ENCODE results near the gene GSE1.
A peak's percentile ranks its signal among the peaks of the same experiment; 100 is the strongest.

Gene GSE1

DNA sequence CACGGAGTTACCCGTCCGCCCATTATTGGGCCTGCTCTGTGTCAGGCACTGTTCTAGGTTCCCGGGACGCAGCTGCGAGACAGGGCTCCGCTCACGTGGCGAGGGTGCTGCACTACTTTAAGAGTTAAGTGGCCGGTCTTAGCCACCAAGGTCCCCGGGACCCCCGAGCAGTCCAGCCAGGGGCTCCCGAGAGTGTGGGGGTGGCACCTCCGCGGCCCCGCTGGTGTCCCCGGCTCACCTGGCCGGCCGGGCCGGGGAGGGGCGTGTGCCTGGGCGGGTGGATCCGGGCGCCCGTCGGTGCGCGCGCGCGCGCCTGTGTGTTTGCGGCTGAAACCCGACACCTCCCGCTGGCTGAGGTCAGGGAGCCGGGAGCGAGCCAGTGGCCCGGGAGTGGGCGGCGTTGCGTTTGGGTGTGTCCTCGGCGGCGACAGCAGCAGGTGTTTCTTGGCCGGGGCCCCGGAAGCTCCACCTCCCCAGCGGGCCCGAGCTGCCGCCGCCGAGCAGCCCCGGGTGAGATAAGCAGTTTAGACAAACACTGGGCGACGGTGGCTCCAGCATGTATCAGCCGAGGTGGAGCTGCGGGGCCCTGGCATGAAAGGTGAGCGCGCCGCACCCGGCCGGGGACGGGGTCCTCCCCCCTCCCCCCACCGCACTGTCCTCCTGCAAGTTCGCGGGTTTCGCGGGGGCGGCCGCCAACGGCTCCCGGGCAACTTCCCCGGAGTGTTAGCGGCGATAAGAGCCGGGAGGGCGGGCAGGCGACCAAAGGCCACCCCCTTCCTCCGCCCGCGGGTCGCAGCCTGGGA lies at the start of gene GSE1:
GSE1 (plus strand) TSS at position 522 of the 803 bp plus-strand sequence; CDS start at position 592, 70 bp downstream.
- peak in 2 of 4 experiments; percentile 11 to 42 for DNase-seq

DNA sequence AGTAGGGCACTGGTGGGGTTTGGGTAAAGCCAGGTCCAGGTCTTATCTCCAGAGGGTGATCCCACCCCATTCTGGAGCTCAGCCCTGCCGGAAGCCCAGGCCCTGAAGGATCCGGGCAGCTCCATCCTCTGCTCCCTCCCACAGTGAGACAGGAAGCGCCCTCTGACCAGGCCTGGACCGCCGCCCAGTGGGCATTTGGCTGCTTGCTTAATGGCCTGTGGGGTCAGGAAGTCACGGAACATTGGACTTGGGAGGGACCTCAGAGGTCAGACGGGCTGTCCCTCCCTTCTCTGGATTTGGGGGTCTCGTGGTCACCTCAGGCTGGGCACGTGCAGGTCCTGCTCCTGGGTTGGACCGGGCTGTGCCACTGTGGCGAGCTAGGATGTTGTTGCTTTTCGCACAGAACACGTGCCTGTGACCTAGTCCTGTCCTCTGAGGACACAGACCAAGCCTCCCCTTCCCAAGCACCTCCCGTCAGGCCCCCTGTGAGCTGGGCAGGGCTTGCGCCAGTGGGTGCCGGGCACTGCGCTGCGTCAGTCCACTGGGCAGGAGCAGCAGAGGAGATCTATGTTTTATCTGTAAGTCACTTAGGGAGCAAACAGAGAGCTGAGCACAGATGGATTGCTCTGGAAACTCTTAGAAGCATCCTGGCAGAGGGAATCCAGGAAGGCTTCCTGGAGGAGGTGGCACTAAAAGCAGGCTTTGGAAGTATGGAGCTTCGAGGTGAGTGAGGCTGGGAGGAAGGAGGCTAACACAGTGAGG lies 49.4 kb upstream of the GSE1 start:
- no peak for DNase-seq

DNA sequence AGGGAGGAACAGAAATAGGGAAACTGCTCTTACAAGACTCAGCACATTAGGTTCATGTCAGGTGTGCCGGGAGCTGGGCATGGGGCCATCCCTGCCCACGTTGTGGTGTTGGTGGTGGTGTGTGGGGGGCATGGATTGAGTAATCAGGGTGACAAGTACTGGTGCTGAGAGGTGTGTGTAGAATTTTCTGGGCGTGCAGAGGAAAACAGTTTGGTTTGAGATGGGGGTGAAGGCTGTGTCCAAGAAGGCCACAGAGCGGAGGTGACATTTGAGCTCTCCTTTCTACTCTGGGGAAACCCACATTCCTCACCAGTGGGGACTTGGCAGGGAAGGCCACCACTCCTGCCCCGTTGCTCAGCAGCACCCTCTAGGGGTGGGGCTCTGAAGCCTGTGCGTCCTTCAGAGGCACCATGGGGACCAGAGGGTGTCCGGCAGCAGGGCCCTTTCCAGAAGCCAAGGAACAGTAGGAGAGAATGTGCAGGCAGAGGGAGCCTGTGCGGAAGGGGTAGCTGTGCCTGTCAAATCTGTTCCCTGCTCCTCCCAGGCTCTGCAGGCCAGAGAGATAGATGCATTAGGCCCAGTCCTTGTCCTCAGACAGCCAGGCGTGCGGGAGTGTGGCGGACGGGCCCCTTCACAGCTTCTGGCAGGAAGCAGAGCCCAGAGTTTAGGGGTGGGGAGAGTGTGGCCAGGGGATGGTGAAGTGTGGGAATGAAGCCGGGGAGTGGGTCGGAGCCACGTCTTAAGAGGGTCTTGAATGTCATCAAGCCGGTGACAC lies 48.7 kb upstream of the GSE1 start:
- DNase-seq: no peak

DNA sequence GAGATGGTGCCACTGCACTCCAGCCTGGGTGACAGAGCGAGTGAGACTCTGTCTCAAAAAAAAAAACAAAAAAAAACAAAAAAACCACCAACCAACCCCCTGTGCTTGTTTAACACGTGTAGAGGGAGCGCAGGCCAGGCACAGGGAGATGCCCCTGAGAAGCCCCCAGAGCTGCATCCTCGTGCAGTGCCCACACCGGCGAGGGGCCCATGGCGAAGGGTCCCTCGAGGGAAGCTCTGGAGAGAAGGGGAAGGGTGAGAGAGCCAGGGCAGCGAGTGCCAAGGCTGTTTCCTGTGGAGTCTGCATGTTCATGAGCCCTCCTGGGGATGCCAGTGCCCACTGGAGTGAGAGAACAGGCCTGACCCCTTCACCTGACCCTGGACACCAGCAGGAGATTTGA lies 47.8 kb upstream of the GSE1 start:
- no peak for DNase-seq

DNA sequence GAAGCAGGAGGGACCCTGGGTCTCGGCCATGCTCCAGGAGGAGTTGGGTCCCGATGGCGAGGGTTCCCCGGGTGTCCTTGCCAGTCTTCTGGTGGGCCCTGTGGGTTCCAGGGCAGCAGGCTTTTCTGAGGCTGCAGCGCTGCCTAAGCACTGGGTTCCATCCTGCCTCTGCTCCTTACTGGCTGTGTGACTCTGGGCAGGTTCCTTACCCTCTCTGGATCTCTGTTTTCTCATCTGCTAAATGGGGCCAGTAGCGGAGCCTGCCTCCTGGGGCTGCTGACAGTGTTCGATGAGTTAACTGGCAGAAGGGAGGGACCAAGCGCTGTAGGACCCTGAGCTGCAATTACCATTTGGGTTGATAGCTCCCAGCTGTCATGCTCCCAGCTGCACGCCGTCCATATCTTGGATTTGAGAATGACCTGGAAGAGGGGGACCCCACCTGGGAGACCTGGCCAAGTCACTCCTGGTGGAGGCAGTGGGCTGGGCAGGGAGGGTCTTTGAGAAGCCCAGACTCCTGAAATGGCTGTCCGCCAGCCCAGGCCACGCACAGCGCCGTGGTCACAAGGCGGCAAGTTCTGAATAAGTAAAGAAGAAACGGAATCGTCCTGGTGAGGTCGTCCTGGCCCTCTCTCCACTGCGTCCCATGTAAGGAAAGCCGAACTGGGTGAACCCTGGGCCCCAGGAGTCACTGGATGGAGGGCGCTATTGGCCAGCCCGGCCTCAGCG lies 47.2 kb upstream of the GSE1 start:
- no peak for DNase-seq

DNA sequence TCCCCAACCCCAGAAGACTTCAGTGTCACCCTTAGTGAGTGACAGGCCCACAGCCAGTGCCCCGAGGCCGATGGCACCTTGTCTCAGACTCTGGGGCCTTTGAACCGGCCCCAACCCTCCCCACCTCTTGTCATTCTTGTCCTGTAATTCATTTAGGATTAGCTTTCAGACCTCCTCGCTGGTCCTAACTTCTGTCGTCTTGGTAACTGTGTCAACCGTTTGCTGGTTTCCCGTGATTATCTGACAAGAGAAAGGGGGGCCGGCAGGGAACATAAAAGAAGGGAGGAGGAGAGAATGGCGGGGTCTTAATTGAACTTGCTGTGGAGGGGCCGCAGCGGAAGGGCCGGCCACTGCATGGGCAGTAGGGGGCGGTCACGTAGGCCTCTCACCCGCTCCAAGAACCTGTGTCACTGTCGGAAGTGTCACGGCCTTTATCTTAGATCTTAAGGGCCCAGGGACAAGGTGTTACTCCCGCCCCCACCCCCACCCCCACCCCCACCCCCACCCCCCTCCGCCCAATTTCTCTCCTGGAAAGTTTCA lies 46.5 kb upstream of the GSE1 start:
- DNase-seq: no peak

DNA sequence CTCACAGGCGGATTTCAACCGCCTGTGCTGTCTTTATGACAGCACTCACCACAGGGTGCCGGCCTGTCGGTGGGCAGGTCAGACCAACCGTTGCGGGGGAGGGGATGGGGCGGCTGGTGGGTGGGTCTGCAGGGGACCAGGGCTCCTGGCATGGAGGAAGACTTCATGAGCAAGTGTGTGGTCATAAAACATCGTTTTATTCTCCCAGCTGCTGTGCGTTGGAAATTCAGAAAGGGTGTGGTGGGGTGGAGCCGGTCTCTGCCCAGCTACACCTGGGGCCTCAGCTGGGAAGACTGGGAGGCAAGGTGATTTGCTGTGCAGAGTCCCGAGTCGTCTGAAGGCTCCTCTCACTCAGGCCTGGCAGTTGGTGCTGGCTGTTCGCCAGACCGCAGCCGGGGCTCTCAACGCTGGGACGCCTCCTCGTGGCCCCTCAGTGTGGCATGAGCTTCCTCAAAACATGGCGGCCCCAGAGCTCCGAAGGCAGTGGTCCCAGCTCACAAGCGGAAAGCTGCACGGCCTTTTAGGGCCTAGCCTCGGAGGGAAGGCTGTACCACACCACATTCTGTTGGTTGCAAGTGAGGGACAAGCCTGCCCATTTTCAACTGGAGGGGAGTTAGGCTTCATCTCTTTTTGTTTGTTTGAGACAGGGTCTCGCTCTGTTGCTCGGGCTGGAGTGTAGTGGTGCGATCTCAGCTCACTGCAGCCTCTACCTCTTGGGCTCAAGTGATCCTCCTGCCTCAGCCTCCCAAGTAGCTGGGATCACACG lies 45.8 kb upstream of the GSE1 start:
- no peak for DNase-seq

DNA sequence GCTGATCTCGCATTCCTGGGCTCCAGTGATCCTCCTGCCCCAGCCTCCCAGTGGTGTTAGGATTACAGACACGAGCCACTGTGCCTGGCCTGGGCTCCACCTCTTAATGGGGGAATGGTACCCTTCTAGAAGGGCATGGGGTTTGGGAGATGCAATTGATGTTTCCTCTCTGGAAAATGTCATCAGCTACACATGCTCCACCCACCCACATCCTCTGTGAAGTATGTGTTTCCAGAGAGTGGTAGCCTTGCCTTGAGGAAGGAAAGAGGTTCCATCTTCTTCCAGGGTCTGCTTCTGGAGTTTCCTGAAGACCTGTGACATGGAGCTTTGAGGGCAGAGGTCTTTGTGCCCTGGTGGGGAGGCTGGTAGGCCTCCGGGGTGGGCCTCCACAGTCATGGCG lies 45.2 kb upstream of the GSE1 start:
- DNase-seq: no peak

DNA sequence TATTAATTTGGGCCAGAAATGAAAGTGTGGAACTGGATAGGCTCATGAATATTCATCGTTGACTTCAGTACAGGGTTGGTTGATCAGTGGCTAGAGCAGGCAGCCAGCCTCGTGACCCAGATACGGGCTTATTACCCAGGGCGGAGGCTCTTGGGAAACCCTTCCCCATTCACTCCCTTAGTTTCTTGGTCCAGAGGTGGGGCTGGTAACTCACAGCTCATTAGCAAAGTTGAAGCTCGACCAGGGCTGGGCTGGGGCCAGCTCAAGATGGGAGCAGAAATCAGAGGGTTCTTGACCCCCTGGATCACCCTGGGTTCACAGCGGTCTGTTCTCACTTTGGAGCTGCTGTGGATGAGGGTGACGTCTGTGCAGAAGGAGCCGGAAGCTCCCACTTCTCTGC lies 44.6 kb upstream of the GSE1 start:
- no peak for DNase-seq

DNA sequence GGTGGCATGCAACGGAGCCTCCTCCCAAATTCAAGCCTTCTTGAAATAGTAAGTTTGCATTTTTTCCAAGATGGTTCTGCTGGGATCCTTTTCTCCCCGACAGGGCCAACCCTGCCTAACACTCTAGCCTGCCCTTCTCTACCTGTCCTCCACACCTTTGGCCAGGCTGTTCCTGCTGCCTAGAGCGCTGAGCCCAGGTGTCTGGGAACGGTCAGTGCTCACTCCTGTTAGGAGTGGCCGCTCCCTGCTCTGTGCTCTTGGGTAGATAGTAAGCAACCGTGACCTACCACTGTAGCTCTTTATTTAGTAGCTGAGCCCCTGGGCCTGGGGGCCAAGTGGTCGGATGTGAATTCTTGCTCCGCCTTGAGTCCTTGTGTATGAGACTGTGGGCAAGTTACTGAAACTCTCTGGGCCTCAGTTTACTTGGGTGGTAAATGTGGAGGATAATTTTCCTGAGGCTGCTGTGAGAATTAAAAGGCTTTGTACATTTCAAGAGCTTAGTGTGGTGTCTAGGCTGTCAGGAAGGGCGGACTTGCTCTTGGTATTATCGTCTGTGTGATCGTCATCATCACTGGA lies 44.0 kb upstream of the GSE1 start:
- DNase-seq: no peak

DNA sequence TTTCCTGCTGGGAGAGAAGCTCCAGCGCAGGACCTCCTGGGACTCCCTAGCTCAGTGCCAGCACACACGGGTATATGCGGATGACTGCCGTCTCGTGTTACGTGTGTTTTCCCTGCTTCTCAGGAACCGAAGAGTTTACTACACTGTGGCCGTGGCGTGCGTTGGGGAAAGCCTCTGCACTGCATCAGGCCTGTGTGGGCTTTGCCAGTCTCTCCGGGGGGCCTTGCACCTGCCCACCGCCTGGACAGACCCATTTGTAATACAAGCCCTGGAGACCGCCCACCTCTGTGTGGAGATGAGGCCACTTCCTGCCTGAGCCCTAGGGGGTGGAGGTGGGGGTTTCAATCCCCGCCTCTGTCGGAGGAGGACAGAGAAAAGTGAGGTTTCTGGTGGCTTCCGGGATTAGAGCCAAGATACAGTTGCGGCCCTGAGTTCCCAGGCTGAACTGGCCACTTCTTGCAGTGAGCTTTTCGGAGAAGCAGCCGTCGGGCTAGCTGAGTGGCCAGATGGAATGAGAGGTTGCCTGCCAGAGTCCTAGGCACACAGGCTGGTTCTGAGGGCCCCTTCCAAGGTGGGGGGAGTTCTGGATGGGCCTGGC lies 43.4 kb upstream of the GSE1 start:
- DNase-seq: no peak

DNA sequence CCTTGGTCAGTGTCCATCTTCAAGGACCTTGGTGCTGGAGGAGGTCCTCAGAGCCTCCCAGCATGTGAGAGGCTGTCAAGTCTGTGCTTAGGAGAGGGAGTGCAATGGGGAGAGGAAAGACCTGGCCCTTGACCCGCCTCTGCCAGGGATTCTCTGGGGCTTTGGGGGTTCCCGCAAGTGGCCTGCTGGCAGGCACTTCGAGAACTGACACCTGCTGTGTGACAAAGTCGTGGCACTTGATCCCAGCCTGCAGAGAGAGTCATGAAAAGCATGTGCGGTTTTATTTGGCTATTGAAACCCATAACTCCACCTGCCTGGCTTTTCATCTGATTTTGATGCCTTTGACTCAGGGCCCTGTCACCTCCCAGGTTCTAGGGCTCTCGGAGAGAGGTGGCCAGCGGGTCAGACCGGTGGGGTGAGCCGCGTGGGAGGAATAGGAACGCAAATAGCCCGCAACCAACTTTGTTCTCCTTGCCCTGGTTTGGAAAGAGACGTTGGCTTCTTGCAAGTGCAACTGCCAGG lies 42.8 kb upstream of the GSE1 start:
- no peak for DNase-seq

DNA sequence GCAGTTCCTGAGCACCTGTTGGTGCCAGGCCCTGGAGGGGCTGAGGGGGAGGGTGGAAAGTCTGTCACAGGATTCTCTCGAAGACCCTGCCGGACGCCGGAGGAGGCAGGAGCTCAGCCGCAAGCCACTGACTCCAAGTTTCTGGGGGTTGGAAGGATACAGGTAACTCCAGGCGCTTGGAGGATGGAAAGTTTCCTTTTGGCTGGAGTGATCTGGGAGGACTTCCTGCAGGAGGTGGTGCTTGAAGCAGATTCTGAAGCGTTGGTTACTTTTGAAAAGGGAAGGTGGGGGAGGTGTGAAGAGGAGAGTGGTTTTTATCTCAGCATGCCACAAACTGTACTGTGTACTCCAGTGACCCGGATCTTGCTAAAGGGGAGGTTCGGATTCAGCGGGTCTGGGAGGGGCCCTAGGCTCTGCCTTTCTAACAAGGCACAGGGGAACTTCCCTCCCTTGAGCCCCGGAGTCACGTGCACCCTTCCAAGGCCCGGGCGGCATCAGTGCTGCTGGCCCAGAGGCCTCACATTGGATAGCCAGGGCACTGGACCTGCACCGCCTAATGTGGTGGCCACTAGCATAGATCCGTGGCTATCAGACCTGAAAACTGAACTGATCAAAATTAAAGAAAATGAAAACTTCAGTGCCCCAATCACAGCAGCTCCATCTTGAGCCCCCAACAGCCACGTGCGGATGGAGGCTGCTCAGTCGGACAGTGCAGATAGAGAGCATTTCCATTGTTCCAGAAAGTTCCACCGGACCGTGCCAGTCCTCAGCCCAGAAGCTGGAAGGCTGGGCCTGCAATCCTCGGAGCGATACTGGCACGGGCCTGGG lies 42.2 kb upstream of the GSE1 start:
- DNase-seq: no peak

DNA sequence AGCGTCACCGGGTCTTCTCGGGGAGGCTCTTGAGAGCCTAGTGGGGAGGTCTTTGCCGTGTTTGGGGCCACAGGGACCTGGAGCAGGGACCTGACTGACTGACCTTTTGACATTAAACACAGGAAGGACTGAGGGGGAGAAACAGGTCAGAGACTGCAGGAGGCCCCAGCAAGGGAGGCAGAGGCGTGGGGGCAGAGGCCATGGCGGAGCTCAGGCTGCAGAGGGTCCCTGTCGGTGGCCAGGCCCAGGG lies 41.6 kb upstream of the GSE1 start:
- DNase-seq: no peak

DNA sequence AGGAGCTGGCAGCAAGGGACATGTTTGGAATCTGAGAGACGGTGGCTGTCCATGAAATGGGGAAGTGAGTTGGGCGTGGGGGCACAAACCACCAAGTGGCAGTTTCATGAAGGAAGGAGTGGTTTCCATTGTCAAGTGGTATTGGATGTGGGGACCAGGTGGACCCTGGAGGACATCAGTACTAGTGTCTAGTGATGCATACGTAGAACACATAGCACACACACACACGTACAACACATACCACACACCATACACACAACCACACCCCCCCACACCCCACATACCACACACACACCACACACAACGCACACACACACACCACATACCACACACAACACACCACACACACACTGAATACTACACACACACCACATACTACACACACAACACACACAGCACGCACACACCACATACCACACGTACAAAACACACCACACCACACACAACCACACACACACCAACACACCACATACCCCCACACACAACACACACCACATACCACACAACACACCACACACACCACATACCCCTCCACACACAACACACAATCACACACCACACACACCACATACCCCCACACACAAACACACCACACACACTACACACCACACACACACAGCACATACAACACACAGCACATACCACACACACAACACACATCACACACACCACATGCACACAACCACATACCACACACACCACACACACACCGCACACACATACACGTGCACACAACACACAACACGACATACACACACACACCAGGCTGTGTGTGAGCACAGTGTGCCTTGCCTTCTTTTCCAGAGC lies 41.1 kb upstream of the GSE1 start:
- DNase-seq: no peak

DNA sequence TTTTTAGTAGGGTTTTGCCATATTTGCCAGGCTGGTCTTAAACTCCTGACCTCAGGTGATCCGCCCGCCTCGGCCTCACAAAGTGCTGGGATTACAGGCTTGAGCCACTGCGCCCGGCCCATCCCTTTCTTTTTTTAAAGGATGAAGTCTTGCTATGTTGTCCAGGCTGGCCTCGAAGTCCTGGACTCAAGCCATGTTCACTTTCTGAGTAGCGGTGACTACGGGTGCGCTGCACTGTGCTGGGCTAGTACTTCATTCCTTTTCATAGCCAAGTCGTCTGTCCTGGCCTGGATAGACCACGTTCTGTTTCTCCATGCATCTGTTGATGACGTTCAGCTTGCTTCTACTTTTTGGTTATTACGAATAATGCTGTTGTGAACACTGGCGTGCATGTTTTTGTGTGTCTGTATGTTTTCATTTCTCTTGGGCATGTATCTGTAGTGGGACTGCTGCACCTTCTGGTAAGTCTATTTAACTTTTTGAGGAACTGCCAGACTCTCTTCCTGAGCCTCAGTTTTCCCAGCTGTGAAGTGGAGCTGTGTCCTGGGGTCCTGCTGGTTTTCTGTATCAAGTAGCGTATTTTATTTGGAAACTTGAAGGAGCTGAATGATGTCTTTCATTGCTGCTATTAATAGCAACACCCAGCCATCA lies 40.0 kb upstream of the GSE1 start:
- no peak for DNase-seq

DNA sequence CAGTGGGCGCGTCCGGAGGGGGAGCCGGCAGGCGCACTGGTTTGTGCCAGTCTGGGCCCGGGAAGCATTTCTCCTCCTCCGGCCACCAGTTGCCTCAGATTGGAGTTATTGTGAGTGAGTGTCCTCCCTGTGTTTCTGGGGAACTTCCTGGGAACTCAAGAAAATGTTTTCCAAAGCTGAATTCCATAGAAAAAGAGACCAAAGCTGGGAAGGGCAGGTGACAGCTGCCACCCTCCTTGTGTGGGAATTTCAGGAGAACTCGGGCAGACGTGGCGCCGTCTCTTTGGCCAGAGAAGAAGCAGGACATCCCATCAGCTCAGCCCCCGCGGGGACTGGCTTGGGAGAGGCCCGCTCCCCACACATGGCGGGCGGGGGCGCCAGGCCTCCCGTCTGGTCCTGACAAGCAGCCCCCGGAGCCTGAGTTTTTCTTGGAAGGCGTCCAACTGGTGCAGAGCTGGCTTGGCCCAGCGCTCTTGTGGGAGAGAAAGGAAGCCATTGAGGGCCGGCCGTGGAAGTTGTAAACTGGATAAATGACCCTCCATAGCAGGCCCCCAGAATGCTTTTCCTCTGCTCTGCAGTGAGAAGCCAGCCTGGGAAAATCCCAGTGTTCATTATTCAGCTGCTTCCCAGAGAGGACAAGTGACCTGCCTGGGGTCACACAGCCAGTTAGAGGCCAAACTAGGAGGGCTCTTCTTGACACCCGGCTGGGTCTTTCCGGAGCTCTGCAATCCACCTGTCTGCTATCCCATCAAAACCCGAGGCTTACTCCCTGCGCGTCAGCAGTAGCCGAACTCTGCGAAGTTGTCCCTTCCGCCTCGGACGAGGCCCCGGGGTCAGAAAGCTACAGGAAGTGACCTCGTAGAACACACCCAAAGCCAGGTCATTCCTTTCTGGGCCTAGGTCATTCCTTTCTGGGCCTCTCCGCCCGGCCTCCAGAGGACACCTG lies 39.2 kb upstream of the GSE1 start:
- no peak for DNase-seq
